ENCODE results near the gene NKIRAS1.

Gene NKIRAS1

DNA sequence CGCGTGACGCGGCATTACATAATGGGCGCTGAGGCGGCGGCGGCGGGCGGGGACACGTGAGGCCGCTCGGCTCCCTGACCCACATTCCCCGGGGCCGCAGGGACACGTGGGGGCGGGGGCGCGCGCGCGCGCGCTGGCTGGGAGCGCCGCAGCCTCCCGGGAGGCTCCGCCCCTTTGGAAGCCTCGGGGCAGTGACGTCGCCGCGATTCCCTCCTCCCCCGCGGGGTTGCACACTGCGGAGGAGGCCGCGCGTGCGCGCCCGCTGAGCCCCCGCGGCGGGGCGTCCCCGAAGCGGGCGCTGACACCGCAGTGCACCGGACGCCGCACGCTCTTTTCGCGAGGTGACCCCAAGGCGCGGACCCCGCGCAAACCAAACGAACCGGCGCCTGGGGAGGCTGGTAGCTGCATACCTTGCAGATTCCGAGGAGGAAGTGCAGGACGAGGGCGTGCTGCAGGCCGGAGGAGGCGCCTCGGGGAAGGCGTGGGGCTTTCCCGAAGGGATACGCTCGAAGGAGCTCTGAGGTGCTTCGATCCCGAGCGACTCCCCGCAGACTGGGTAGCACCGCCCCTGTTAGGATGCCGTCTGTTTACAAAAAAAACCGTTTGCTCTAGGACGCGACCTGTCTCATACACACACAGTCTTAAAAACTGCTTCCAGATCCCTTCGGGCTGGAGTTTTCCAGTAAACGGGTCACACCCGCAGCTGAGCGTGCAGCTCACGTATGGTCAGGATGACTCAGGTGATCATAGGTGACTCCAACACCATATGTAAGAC, 29.3 kb upstream of the NKIRAS1 start:
- peak overlapping the region; percentile 92 for H3K27ac Mint-ChIP-seq

DNA sequence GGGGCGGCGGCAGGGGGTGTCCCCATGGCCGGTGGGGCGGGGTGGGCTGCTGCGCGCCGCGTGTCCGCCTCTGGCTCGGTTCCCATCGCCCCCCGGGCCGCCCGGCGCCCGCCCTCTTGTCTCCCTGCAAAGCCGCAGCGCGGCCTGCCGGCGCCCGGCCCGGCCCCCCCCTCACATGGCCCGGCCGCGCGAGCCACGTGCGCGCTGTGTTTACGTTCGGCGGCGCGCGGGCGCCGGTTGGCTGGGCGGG, 28.8 kb upstream of the NKIRAS1 start:
- H3K36me3 Mint-ChIP-seq (ENCODE audit: low read depth) = no peaks in the 10 kb centered on the region
- no peak overlapping the region for H3K27ac Mint-ChIP-seq
- peaks cover 10% of the 10 kb centered on the region for H3K27me3 Mint-ChIP-seq
- DNase-seq = no peak
- no peaks in the 10 kb centered on the region for H3K9me3 Mint-ChIP-seq
- H3K4me1 Mint-ChIP-seq = peaks cover 45% of the 10 kb centered on the region
- no peak overlapping the region for H3K4me3 Mint-ChIP-seq
- no peak for ATAC-seq

More for the DNA sequence above, 29.3 kb upstream of the NKIRAS1 start:
- peak; percentile 76 for ATAC-seq
- Mint-ChIP-seq H3K4me3 (peak overlapping the region; percentile 86), H3K36me3 (ENCODE audit: low read depth) (no peaks in the 10 kb centered on the region), H3K9me3 (no peaks in the 10 kb centered on the region), H3K4me1 (peaks cover 51% of the 10 kb centered on the region), H3K27me3 (peaks cover 10% of the 10 kb centered on the region)
- DNase-seq = peak; percentile 97

DNA sequence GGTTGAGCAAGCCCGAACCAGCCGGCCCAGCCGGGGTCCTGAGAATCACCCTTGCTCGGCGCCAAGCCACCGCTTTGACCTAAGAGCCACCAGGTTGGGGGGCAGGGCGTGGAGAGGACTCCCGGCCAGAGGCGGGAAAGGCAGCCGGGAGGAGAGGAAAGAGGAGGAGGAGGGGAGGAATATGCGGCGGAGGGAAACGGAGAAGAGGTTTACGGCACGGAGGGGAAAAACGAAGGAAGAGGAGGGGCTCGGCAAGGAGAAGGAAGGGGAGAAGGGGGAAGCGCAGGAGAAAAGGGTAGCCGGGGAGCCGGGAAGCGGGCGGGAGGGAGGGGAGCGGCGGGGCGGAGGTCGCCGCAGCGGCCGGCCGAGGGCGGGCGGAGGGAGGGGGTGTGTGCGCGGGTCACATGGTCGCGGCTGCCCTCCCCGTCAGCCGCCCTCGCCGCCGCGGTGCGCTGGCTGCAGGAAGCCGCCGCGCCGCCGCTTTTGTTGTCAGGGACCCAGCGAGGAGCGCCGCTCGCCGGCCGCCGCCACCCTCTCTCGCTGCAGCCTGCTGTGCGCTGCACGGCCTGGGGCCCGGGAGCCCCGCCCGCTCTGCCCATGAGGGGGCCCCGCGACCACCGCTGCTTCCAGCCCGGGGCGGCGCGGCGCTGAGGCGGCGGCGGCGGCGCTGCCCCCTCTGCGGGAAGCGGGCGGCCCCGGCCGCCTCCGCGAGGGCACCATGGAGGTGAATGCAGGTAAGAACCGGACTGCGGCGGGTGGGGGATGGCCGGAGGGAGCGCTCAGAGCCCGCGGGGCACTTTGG, 28.3 kb upstream of the NKIRAS1 start, which contains the start of gene NR1D2:
TSS of gene NR1D2 (plus strand) at position 426 of the 802 bp plus-strand sequence. CDS start at position 719, 293 bp downstream.
- H3K4me3 Mint-ChIP-seq = peak within 1 kb of the TSS; percentile 86
- peak; percentile 81 for DNase-seq
- peak; percentile 59 for ATAC-seq

DNA sequence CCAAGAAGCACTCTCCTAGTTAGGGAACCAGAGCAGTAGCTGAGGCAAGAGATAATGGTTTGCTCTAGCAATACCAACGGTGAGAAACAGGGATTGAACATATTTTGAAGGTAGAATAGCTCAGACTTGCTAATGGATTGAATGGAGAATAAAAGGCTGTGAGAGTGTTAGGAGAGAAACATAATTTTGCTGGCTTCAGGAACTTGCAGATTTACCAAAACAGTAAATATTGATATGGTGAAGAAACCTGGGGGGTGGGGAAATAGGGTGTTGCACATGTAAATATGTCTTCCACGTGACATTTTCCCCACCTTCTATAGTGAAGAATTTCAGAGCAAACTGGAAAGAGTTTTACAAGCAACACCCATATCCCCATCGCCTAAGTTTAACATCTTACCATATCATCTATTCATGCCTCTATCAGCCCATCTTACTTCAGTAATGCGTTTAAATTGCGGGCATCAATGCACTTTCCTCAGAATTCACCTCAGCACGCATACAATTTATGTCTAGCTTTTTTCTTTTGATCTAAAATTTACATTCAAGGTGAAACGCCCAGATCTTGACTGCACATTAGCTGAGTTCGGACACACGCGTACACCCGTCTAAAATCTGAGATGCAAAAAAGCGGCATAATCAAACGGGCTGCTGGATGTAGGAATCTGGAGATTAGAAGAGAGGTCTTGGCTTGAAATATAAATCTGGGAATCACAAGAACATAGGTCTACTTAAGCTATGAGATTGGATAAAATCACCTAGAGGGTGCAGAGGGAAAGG, 27.4 kb upstream of the NKIRAS1 start:
- Mint-ChIP-seq H3K4me3 (peak overlapping the region; percentile 79), H3K27ac (peak overlapping the region; percentile 70), H3K27me3 (peaks cover 10% of the 10 kb centered on the region), H3K4me1 (peaks cover 32% of the 10 kb centered on the region), H3K9me3 (no peaks in the 10 kb centered on the region), H3K36me3 (ENCODE audit: low read depth) (no peaks in the 10 kb centered on the region)
- DNase-seq (no peak), ATAC-seq (no peak)

More for the DNA sequence above, 28.3 kb upstream of the NKIRAS1 start, which contains the start of gene NR1D2:
- Mint-ChIP-seq H3K9me3 (no peaks in the 10 kb centered on the region), H3K36me3 (ENCODE audit: low read depth) (no peaks in the 10 kb centered on the region), H3K27me3 (peaks cover 10% of the 10 kb centered on the region), H3K27ac (peak within 1 kb of the TSS; percentile 92), H3K4me1 (peaks cover 40% of the 10 kb centered on the region)

DNA sequence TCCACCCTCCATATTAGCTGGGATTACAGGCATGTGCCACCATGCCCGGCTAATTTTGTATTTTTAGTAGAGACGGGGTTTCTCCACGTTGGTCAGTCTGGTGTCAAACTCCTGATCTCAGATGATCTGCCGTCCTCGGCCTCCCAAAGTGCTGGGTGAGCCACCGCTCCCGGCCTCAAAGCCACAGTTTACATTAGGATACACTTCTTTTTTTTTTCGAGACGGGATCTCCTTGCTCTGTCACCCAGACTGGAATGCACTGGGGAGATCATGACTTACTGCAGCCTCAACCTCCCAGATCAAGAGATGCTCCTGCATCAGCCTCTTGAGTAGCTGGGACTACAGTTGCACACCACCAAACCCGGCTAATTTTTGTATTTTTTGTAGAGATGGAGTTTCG, 25.8 kb upstream of the NKIRAS1 start:
- Mint-ChIP-seq H3K27me3 (peaks cover 10% of the 10 kb centered on the region), H3K27ac (no peak overlapping the region), H3K9me3 (peaks cover 3% of the 10 kb centered on the region), H3K4me1 (peaks cover 20% of the 10 kb centered on the region), H3K36me3 (ENCODE audit: low read depth) (no peaks in the 10 kb centered on the region), H3K4me3 (no peak overlapping the region)
- DNase-seq (no peak), ATAC-seq (no peak)

DNA sequence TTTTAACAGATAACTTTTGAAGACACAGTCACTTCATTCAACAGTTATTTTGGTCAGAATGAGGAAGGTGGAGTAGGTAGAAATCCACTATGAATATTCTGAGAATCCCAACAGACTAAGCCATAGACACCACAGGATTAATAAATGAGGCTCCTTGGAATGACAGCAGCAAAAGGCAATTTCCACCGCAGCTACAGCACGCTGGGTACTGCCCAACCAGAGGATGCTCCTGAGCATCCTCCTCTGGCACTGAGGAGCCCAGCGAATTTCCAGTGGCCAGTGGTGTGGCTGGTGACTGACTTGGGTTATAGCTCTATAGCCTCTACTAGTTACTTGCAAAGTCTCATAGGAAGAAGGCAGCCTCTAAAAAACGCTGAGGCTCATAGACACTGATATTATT, 24.6 kb upstream of the NKIRAS1 start:
- Mint-ChIP-seq H3K27me3 (peaks cover 10% of the 10 kb centered on the region), H3K4me3 (no peak overlapping the region), H3K27ac (no peak overlapping the region), H3K4me1 (peaks cover 9% of the 10 kb centered on the region), H3K9me3 (peaks cover 3% of the 10 kb centered on the region), H3K36me3 (ENCODE audit: low read depth) (no peaks in the 10 kb centered on the region)
- ATAC-seq (no peak), DNase-seq (no peak)

DNA sequence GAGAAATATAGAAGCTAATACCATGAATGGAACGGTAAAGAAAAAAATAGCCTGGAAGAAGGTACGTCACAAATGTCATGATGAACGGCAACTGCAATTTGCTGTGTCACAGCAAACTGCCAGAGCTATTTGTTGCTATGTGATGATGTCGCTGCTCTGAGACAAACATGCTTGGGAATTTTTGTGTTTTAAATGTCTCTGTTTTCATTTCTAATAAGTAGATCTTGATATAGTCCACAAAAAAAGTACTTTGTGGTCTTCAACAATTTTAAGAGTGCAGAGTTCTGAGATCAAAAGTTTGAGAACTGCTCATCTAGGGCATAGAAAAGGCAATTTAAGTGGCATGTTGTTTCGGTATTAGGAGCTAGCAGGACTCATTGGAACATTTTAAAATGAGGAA, 24.0 kb upstream of the NKIRAS1 start:
- ATAC-seq = no peak
- peaks cover 10% of the 10 kb centered on the region for H3K27me3 Mint-ChIP-seq
- DNase-seq = no peak
- H3K9me3 Mint-ChIP-seq = peaks cover 3% of the 10 kb centered on the region
- H3K4me3 Mint-ChIP-seq = no peak overlapping the region
- no peaks in the 10 kb centered on the region for H3K36me3 Mint-ChIP-seq (ENCODE audit: low read depth)
- no peak overlapping the region for H3K27ac Mint-ChIP-seq
- peaks cover 7% of the 10 kb centered on the region for H3K4me1 Mint-ChIP-seq

DNA sequence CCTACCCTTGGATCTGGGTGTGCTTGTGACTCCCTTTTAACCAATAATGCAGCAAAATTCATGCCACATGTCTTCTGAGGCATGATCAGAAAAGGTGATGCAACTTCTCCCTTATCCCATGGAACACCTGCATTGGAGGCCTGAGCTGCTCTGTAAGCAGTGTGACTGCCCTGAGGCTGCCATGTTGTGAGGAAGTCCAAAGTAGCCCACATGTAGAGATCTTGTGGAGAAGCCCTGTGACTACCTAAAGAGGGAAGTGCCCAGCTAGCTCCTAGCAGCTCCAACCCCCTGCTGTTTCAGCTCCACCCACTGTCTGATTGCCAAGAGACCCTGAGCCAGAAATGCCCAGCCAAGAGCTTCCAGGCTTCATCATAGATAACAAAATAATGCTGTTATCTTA, 21.9 kb upstream of the NKIRAS1 start:
- H3K9me3 Mint-ChIP-seq = peaks cover 3% of the 10 kb centered on the region
- no peak overlapping the region for H3K4me3 Mint-ChIP-seq
- peak; percentile 28 for ATAC-seq
- DNase-seq = no peak
- H3K27me3 Mint-ChIP-seq = peaks cover 3% of the 10 kb centered on the region
- peaks cover 2% of the 10 kb centered on the region for H3K4me1 Mint-ChIP-seq
- no peaks in the 10 kb centered on the region for H3K36me3 Mint-ChIP-seq (ENCODE audit: low read depth)
- H3K27ac Mint-ChIP-seq = no peak overlapping the region

DNA sequence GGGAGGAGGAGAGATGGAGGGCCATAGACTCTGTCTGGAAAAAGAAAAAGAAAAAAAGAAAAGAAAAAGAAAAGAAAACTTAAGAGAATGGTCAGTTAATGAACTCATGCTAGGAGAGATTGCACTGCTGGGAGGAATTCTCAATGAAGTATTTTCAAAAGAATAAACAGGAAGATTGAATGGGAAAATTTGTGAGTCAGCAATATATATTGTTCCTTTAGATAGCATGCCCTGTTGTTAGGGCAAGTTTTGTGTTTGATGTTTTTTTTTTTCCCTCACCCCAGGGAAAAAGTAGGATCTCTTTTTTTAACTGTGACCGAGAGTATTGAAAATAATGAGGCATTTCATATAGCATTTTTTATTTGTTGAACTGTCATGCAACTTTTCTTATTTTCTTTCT, 20.5 kb upstream of the NKIRAS1 start:
- no peaks in the 10 kb centered on the region for H3K36me3 Mint-ChIP-seq (ENCODE audit: low read depth)
- H3K4me1 Mint-ChIP-seq = peaks cover 2% of the 10 kb centered on the region
- DNase-seq (no peak), ATAC-seq (no peak)
- no peaks in the 10 kb centered on the region for H3K27me3 Mint-ChIP-seq
- H3K9me3 Mint-ChIP-seq = peaks cover 3% of the 10 kb centered on the region
- H3K27ac Mint-ChIP-seq = no peak overlapping the region
- H3K4me3 Mint-ChIP-seq = no peak overlapping the region

DNA sequence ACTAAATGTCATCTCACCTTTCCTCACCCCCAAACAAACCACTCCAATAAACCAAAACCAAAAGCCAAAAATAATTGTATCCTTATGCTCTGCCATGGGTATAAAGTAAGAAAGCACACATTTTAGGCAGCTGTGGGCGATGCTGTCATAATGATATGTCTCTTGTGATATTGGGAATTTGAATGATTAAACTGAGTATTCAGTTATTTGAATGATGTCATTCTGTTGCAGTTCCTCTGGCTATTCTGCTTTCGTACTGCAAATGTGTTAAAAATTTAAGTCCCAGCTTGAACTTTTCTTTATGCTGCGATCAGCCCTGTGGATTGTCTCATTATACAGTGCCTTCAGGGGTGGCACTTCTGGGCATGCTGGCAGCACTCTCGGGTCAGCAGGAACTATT, 17.5 kb upstream of the NKIRAS1 start:
- DNase-seq (no peak), ATAC-seq (no peak)
- H3K36me3 Mint-ChIP-seq (ENCODE audit: low read depth) = no peaks in the 10 kb centered on the region
- H3K4me3 Mint-ChIP-seq = no peak overlapping the region
- H3K27ac Mint-ChIP-seq = no peak overlapping the region
- peaks cover 3% of the 10 kb centered on the region for H3K9me3 Mint-ChIP-seq
- H3K4me1 Mint-ChIP-seq = peaks cover 2% of the 10 kb centered on the region
- H3K27me3 Mint-ChIP-seq = no peaks in the 10 kb centered on the region

DNA sequence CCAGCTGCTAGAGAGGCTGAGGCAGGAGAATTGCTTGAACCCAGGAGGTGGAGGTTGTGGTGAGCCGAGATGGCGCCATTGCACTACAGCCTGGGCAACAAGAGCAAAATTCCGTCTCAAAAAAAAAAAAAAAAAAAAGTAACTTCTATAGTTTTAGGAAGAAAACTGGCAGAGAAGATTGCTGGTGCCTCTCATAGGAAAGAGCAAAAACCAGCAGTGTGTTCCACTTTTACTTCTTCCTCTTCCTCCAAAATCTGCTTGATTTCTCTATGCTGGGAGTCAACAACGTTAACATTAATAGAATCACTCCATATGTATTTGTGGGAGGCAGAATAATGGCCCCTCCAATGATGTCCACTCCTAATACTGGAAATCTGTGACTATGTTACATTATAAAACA, 15.8 kb upstream of the NKIRAS1 start:
- no peak for ATAC-seq
- Mint-ChIP-seq H3K9me3 (no peaks in the 10 kb centered on the region), H3K4me3 (no peak overlapping the region), H3K27ac (no peak overlapping the region), H3K27me3 (no peaks in the 10 kb centered on the region), H3K36me3 (ENCODE audit: low read depth) (no peaks in the 10 kb centered on the region), H3K4me1 (peaks cover 2% of the 10 kb centered on the region)
- DNase-seq = no peak

DNA sequence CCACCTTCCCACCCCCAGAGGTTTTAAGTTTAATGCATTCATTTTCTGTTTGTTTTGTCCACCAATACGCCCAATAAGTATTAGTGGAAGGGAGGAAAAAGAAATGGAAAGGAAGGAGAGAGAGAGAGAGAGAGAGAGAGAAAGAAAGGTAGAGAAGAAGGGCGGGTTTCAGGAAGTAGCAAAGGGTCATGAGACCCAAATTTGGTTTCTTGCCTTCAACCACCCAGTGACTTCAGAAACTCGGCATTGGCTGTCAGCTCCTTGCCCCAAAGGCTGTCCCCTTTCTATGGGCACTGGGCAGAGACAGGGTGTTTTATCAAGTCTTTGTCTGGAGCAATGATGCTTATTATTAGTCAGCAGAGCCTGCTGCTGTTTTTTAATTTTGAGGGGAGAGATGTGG, 14.8 kb upstream of the NKIRAS1 start:
- Mint-ChIP-seq H3K27ac (no peak overlapping the region), H3K4me3 (no peak overlapping the region), H3K36me3 (ENCODE audit: low read depth) (no peaks in the 10 kb centered on the region), H3K27me3 (no peaks in the 10 kb centered on the region), H3K4me1 (peaks cover 2% of the 10 kb centered on the region), H3K9me3 (no peaks in the 10 kb centered on the region)
- ATAC-seq (no peak), DNase-seq (no peak)

DNA sequence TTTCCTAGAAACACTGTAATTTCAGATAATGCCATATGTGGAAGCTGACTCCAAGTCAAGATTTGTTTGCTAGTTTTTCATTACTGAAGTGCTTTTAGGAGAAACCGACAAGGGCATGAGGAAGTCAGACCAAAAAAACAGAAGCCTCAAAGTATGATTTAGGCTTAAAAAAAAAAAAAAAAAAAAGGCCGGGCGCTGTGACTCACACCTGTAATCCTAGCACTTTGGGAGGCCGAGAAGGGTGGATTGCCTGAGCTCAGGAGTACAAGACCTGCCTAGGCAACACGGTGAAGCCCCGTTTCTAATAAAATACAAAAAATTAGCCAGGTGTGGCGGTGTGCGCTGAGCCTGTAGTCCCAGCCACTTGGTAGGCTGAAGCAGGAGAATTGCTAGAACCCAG, 11.7 kb upstream of the NKIRAS1 start:
- H3K36me3 Mint-ChIP-seq (ENCODE audit: low read depth) = no peaks in the 10 kb centered on the region
- no peaks in the 10 kb centered on the region for H3K4me1 Mint-ChIP-seq
- no peak overlapping the region for H3K4me3 Mint-ChIP-seq
- no peak for ATAC-seq
- H3K9me3 Mint-ChIP-seq = no peaks in the 10 kb centered on the region
- no peak overlapping the region for H3K27ac Mint-ChIP-seq
- no peak for DNase-seq
- H3K27me3 Mint-ChIP-seq = no peaks in the 10 kb centered on the region

DNA sequence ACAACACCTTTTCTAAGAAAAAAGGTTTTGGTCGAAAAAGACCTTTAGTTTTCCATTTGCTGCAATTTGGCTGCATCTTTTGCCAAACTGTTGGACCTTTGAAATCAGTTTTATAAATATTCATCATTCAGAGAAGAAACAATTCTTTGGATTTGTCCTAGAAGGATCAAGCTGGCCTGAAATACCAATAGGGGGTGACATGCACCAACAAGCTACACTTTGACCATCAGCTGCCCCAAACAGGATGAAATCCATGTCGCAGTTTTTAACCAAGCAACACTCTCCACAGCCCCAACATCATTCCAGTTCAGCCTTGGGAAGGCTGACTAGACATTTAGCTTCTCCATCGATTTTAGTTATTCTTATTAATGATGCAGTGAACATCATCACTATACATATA, 9.9 kb upstream of the NKIRAS1 start:
- no peaks in the 10 kb centered on the region for H3K27me3 Mint-ChIP-seq
- no peak for ATAC-seq
- no peaks in the 10 kb centered on the region for H3K9me3 Mint-ChIP-seq
- peaks cover 2% of the 10 kb centered on the region for H3K36me3 Mint-ChIP-seq (ENCODE audit: low read depth)
- H3K27ac Mint-ChIP-seq = no peak overlapping the region
- no peak overlapping the region for H3K4me3 Mint-ChIP-seq
- no peak for DNase-seq
- no peaks in the 10 kb centered on the region for H3K4me1 Mint-ChIP-seq

DNA sequence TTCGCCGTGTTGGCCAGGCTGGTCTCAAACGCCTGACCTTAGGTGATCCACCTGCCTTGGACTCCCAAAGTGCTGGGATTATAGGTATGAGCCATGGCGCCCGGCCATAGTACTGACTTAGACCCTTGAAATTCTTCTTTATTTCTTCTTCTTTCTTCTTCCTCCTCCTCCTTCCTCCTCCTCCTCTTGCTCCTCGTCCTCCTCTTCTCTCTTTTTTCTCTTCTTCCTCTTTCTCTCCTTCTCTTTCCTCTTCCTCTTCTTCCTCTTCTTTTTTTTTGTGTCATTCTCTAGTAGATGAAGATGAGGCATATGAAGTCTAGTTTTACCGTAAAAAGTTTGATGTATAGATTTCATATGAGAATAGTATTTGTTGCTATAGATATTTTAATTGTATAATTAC, 9.5 kb upstream of the NKIRAS1 start:
- H3K4me1 Mint-ChIP-seq = no peaks in the 10 kb centered on the region
- no peak overlapping the region for H3K27ac Mint-ChIP-seq

More for the DNA sequence above, 9.5 kb upstream of the NKIRAS1 start:
- DNase-seq (no peak), ATAC-seq (no peak)
- Mint-ChIP-seq H3K27me3 (no peaks in the 10 kb centered on the region), H3K4me3 (no peak overlapping the region), H3K9me3 (no peaks in the 10 kb centered on the region), H3K36me3 (ENCODE audit: low read depth) (peaks cover 5% of the 10 kb centered on the region)

All from activated naive CD8-positive, alpha-beta T cell treated with anti-CD3 and anti-CD28 coated beads, Interleukin-2, amount 50 U/mL, for 24 hours (primary cell).